H9 (cell line): Measurements from ENCODE around the gene MRPL37. TPM values are rescaled to one million over a fixed set of nuclear protein-coding genes. Genes with fewer than 3 reads are reported as not detected.
A peak's percentile ranks its signal among the peaks of the same experiment; 100 is the strongest.

Source experiments
- DNase-seq: peaks from one replicate; pipeline ENCODE4 v3.0.0-alpha.2; 2017
- H2AFZ ChIP-seq: one replicate; pipeline ENCODE4 v1.6.1; 2013; ENCODE audit warnings: mild to moderate bottlenecking, low read length, control low read depth, moderate library complexity
- H2AK5ac ChIP-seq: 2 replicates; pipeline ENCODE4 v1.6.1; 2013; ENCODE audit warnings: low read length, control low read depth, mixed read lengths; ENCODE audit not compliant: insufficient read length
- H2BK120ac ChIP-seq: one replicate; pipeline ENCODE4 v1.6.1; 2013; ENCODE audit warnings: low read depth, mild to moderate bottlenecking, low read length, control low read depth, inconsistent platforms; ENCODE audit not compliant: poor library complexity, severe bottlenecking
- H2BK12ac ChIP-seq: 2 replicates; pipeline ENCODE4 v1.6.1; 2013; ENCODE audit warnings: low read length, control low read depth, mixed read lengths, low read depth; ENCODE audit not compliant: insufficient read length
- H2BK15ac ChIP-seq: 2 replicates; pipeline ENCODE4 v1.6.1; 2013; ENCODE audit warnings: low read depth, low read length, control low read depth
- H2BK20ac ChIP-seq: one replicate; pipeline ENCODE4 v1.6.1; 2013; ENCODE audit warnings: low read depth, mild to moderate bottlenecking, low read length, control low read depth, inconsistent platforms; ENCODE audit not compliant: poor library complexity, severe bottlenecking
- H2BK5ac ChIP-seq: 2 replicates; pipeline ENCODE4 v1.6.1; 2013; ENCODE audit warnings: low read length, control low read depth, mixed read lengths; ENCODE audit not compliant: insufficient read length
- H3K14ac ChIP-seq: 2 replicates; pipeline ENCODE4 v1.6.1; 2013; ENCODE audit warnings: low read length, control low read depth; ENCODE audit not compliant: insufficient read depth
- H3K18ac ChIP-seq: 2 replicates; pipeline ENCODE4 v1.6.1; 2013; ENCODE audit warnings: low read depth, mild to moderate bottlenecking, mixed read lengths, low read length, control low read depth; ENCODE audit not compliant: insufficient read length
- H3K23ac ChIP-seq: 2 replicates; pipeline ENCODE4 v1.6.1; 2013; ENCODE audit warnings: low read length, control low read depth, mixed read lengths, low read depth; ENCODE audit not compliant: insufficient read length
- H3K23me2 ChIP-seq: 2 replicates; pipeline ENCODE4 v1.6.1; 2013; ENCODE audit warnings: low read depth, mild to moderate bottlenecking, mixed read lengths, low read length, control low read depth; ENCODE audit not compliant: insufficient read length, poor library complexity, severe bottlenecking
- H3K27ac ChIP-seq: 2 replicates; pipeline ENCODE4 v1.5.1; 2013; ENCODE audit warnings: low read length, control low read depth, mixed read lengths, low read depth; ENCODE audit not compliant: insufficient read length
- H3K27me3 ChIP-seq: 2 replicates; pipeline ENCODE4 v1.6.1; 2013; ENCODE audit warnings: low read length, control low read depth, inconsistent platforms; ENCODE audit not compliant: insufficient read depth
- H3K4ac ChIP-seq: 2 replicates; pipeline ENCODE4 v1.6.1; 2013; ENCODE audit warnings: low read depth, mild to moderate bottlenecking, control low read depth, inconsistent platforms, low read length, moderate library complexity
- H3K4me1 ChIP-seq: 2 replicates; pipeline ENCODE4 v1.6.1; 2013; ENCODE audit warnings: low read length, control low read depth, inconsistent platforms; ENCODE audit not compliant: insufficient read depth
- H3K4me2 ChIP-seq: 2 replicates; pipeline ENCODE4 v1.6.1; 2013; ENCODE audit warnings: low read length, control low read depth, mixed read lengths; ENCODE audit not compliant: insufficient read length, insufficient read depth
- H3K56ac ChIP-seq: 2 replicates; pipeline ENCODE4 v1.6.1; 2013; ENCODE audit warnings: low read depth, mild to moderate bottlenecking, mixed read lengths, low read length, control low read depth; ENCODE audit not compliant: insufficient read length
- H3K79me1 ChIP-seq: 2 replicates; pipeline ENCODE4 v1.6.1; 2013; ENCODE audit warnings: low read depth, mild to moderate bottlenecking, moderate library complexity, low read length, control low read depth, inconsistent platforms; ENCODE audit not compliant: insufficient read depth, poor library complexity, severe bottlenecking
- H3K79me2 ChIP-seq: 2 replicates; pipeline ENCODE4 v1.6.1; 2013; ENCODE audit warnings: low read length, control low read depth, inconsistent platforms; ENCODE audit not compliant: insufficient read depth
- H3K9ac ChIP-seq: 2 replicates; pipeline ENCODE4 v1.6.1; 2013; ENCODE audit warnings: low read length, control low read depth, mixed read lengths; ENCODE audit not compliant: insufficient read length; ENCODE audit errors: extremely low read depth
- H3K9me3 ChIP-seq: one replicate; pipeline ENCODE4 v1.6.1; 2013; ENCODE audit warnings: low read depth, low read length, inconsistent platforms; ENCODE audit not compliant: control insufficient read depth
- H3T11ph ChIP-seq: one replicate; pipeline ENCODE4 v1.6.1; 2013; ENCODE audit warnings: mild to moderate bottlenecking, low read length, control low read depth, inconsistent platforms
- H4K20me1 ChIP-seq: one replicate; pipeline ENCODE4 v1.6.1; 2013; ENCODE audit not compliant: control insufficient read depth, insufficient read length, insufficient read depth
- H4K5ac ChIP-seq: 2 replicates; pipeline ENCODE4 v1.6.1; 2013; ENCODE audit warnings: low read depth, mild to moderate bottlenecking, mixed read lengths, low read length, control low read depth; ENCODE audit not compliant: insufficient read length
- H4K8ac ChIP-seq: replicated peaks from 2 replicates; pipeline ENCODE4 v1.6.1; 2013; ENCODE audit warnings: low read length, control low read depth, mixed read lengths, low read depth; ENCODE audit not compliant: insufficient read length
- H4K91ac ChIP-seq: 2 replicates; pipeline ENCODE4 v1.6.1; 2013; ENCODE audit warnings: low read depth, mild to moderate bottlenecking, moderate library complexity, mixed read lengths, low read length, control low read depth; ENCODE audit not compliant: insufficient read length
- H3K27ac Mint-ChIP-seq, 3 experiments: 2 replicates in 2 of 3; 3 replicates in 1 of 3; pipeline ENCODE4 v1.8.0; 2020 to 2021; ENCODE audit warnings: mixed read lengths in 3 of 3, mild to moderate bottlenecking in 1 of 3, moderate library complexity in 1 of 3
- H3K27me3 Mint-ChIP-seq: 2 replicates; pipeline ENCODE4 v1.8.0; 2021; ENCODE audit warnings: low read depth, mild to moderate bottlenecking, moderate library complexity, mixed read lengths
- H3K36me3 Mint-ChIP-seq, 3 experiments: 2 replicates in 2 of 3; 3 replicates in 1 of 3; pipeline ENCODE4 v1.8.0; 2020 to 2021; ENCODE audit warnings: low read depth in 3 of 3, mixed read lengths in 3 of 3; ENCODE audit not compliant: insufficient read depth in 1 of 3
- H3K4me1 Mint-ChIP-seq, 2 experiments: 2 replicates each; pipeline ENCODE4 v1.8.0; 2020; ENCODE audit warnings: mixed read lengths in 2 of 2
- H3K4me3 Mint-ChIP-seq, 2 experiments: 2 replicates in 1 of 2; 3 replicates in 1 of 2; pipeline ENCODE4 v1.8.0; 2020 to 2021; ENCODE audit warnings: mild to moderate bottlenecking in 2 of 2, mixed read lengths in 2 of 2, moderate library complexity in 1 of 2
- H3K9me3 Mint-ChIP-seq, 2 experiments: 2 replicates in 1 of 2; 3 replicates in 1 of 2; pipeline ENCODE4 v1.8.0; 2020; ENCODE audit warnings: mild to moderate bottlenecking in 2 of 2, mixed read lengths in 2 of 2, moderate library complexity in 1 of 2
- WGBS: extraction: QIAGEN DNeasy Blood & Tissue Kit; methylation state at CpG from one replicate; pipeline ENCODE4 v1.1.7; 2013; ENCODE audit warnings: missing lambda C conversion rate, low lambda C conversion rate, mixed read lengths; ENCODE audit not compliant: insufficient read length; ENCODE audit errors: extremely low coverage; 5-methylcytosine and 5-hydroxymethylcytosine counted together
- total RNA-seq: library from RNA; stranded (reverse); gene quantifications from 2 replicates; pipeline ENCODE4 v1.2.1, GENCODE V29; 2021
- TF ChIP-seq, protein P1 (sequence below): fragments of 200-600 bp; sonication (generic); conservative IDR thresholded peaks from 3 replicates; pipeline ENCODE4 v1.8.0; 2021; ENCODE audit warnings: antibody characterized with exemption, mild to moderate bottlenecking

Gene MRPL37
- total RNA-seq, 1 experiment from 2014 or later = 123 TPM

DNA sequence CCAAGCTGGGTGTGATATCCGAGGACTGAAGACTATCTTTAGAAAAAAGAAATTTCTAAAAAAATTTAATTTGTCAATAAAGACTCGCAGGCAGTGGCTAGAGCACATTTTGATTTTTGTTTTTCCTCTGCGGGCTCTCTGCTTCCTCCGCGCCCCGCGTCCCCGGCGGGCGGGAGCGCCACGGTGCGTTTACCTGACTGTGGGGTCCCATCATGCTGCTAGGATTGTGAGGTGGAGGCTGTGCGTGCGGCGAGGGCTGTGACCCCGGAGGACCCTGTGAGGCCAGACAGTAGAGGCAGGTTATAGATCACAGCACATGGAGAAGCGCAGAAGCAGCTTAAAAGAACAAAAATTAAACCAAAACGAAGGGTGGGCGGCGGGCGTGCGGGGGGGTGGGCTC, 57.9 kb downstream of the MRPL37 start:
- Mint-ChIP-seq H3K9me3 (no peaks in the 10 kb centered on the region), H3K36me3 (peaks cover 4 to 21% (median 20%) of the 10 kb centered on the region in 3 experiments), H3K4me3 (peak overlapping the region in 1 of 2 experiments; percentile 13; a peak in 1 of 5 replicates), H3K4me1 (peaks cover 25 to 30% of the 10 kb centered on the region in 2 experiments), H3K27ac (peak overlapping the region in 1 of 3 experiments; percentile 75; a peak in 3 of 7 replicates), H3K27me3 (no peaks in the 10 kb centered on the region)
- H3K79me1 ChIP-seq = peaks cover 6% of the 10 kb centered on the region
- no peaks in the 10 kb centered on the region for H3K27me3 ChIP-seq
- H3K9ac ChIP-seq = no peak overlapping the region
- no peak overlapping the region for H4K5ac ChIP-seq
- H4K20me1 ChIP-seq = peaks cover 6% of the 10 kb centered on the region
- H3K27ac ChIP-seq = no peak overlapping the region
- no peak overlapping the region for H3K56ac ChIP-seq
- H3T11ph ChIP-seq = no peak overlapping the region
- TF ChIP-seq, protein P1, sequence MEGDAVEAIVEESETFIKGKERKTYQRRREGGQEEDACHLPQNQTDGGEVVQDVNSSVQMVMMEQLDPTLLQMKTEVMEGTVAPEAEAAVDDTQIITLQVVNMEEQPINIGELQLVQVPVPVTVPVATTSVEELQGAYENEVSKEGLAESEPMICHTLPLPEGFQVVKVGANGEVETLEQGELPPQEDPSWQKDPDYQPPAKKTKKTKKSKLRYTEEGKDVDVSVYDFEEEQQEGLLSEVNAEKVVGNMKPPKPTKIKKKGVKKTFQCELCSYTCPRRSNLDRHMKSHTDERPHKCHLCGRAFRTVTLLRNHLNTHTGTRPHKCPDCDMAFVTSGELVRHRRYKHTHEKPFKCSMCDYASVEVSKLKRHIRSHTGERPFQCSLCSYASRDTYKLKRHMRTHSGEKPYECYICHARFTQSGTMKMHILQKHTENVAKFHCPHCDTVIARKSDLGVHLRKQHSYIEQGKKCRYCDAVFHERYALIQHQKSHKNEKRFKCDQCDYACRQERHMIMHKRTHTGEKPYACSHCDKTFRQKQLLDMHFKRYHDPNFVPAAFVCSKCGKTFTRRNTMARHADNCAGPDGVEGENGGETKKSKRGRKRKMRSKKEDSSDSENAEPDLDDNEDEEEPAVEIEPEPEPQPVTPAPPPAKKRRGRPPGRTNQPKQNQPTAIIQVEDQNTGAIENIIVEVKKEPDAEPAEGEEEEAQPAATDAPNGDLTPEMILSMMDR = no peak
- no peak overlapping the region for H2AFZ ChIP-seq
- H3K9me3 ChIP-seq = no peaks in the 10 kb centered on the region
- H2BK12ac ChIP-seq = no peak overlapping the region
- no peak for DNase-seq
- no peak overlapping the region for H3K23ac ChIP-seq
- no peak overlapping the region for H2AK5ac ChIP-seq
- H4K8ac ChIP-seq = no peak overlapping the region
- no peak overlapping the region for H3K18ac ChIP-seq
- no peaks in the 10 kb centered on the region; the same call in 1 of the 2 replicates for H3K4me1 ChIP-seq
- H3K23me2 ChIP-seq = no peaks in the 10 kb centered on the region
- no peak overlapping the region for H3K4ac ChIP-seq
- H3K4me2 ChIP-seq = no peak overlapping the region
- no peak overlapping the region for H2BK120ac ChIP-seq
- H4K91ac ChIP-seq = no peak overlapping the region
- H2BK20ac ChIP-seq = no peak overlapping the region
- H3K14ac ChIP-seq = no peak overlapping the region
- WGBS = no CpG with 5 or more reads among the region's 23 CpGs
- H3K79me2 ChIP-seq = no peaks in the 10 kb centered on the region
- H2BK5ac ChIP-seq = no peak overlapping the region
- H2BK15ac ChIP-seq = no peak overlapping the region
